ENCODE results near the gene SPTBN4. TPM values are rescaled to one million over a fixed set of nuclear protein-coding genes. Genes with fewer than 3 reads are reported as not detected.
"Not testable (repeated sequence)": the region's sequence is repeated elsewhere in the genome, so short reads cannot be mapped to it uniquely, and the experiment has no call there.

The SPTBN4 gene
- total RNA-seq, 1 experiment from 2014 or later = 6.3 TPM

DNA sequence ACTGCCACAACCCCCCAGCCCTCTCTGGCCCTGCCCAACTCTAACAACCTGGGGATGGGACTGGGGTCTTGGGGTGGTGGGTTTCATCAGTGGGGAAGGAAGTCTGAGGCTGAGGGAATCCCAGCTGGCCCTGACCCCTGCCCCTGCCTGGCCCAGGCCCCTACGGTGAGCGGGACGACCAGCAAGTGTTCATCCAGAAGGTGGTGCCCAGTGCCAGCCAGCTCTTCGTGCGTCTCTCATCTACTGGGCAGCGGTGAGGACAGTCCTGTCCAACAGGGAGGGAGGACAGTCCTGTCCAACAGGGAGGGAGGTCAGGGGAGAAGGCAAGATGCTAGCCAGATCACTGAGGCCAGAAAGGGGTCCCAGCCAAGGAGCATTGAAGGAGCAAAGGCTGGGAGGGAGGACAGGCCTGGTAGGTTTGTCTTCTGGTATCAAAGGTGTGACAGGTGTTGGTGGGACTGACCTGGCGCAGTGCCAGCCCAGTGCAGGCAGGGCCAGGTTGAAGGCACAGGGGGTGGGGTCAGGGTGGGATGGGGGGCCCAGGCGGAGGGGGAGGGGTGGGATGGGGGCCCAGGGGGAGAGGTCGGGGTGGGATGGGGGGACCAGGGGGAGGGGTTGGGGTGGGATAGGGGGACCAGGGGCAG, 122.2 kb downstream of the SPTBN4 start:
- in situ Hi-C loops (cut with HindIII; ENCODE audit: low pct_unique_long_range_greater_than_20kb, low sequenced_read_pairs) = no loop called here
- no peak for DNase-seq (ENCODE audit: low read depth)

DNA sequence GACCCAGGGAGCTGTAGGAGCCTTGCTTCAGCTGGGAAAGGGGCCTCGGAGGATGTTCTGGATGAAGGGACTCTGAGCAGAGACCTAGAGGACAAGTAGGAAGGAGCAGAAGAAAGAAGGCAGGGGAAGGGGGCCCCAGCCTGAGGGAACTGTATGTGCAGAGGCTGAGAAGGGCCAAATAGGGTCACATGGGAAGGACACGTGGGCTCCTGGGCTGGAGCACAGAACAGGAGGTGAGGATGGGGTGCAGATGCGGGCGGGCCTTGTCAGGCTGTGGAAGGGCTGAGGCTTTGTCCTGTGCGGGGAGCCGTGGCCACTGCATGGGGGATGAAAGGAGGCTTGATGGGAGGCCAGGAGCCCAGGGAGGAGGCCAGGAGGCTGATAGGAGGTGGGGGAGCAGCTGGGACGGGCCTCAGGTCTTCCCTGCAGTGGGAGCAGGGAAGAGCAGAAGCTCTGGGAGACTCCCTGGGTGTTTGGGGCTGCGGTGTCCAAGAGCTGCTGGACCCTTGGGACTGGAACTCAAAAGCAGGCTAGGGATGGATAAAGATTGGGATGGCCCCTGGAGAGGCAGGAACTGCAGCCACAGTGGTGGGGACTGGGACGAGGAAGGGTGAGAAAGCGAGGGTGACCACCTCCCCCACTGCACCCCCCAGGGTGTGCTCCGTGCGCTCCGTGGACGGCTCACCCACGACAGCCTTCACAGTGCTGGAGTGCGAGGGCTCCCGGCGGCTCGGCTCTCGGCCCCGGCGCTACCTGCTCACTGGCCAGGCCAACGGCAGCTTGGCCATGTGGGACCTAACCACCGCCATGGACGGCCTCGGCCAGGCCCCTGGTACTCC, 123.0 kb downstream of the SPTBN4 start:
- in situ Hi-C loops (cut with HindIII; ENCODE audit: low pct_unique_long_range_greater_than_20kb, low sequenced_read_pairs) = no loop called here

GRCh38 chr19:40590464-40591265, 123.9 kb downstream of the SPTBN4 start:
- in situ Hi-C loops (cut with HindIII; ENCODE audit: low pct_unique_long_range_greater_than_20kb, low sequenced_read_pairs) = no loop called here
- no peak for DNase-seq (ENCODE audit: low read depth)

More for the DNA sequence above, 123.0 kb downstream of the SPTBN4 start:
- DNase-seq (ENCODE audit: low read depth) = no peak

DNA sequence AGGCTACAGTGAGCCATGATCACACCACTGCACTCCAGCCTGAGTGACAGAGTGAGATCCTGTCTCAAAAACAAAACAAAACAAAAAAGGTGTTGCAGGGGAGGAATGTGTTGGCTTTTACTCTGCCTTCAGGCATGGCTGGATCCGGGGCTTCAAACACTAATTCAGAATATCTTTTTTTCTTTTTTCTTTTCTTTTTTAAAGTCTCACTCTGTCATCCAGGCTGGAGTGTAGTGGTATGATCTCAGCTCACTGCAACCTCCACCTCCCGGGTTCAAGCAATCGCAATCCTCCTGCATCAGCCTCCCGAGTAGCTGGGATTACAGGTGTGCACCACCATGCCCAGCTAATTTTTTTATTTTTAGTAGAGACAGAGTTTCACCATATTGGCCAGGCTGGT, 124.9 kb downstream of the SPTBN4 start:
- DNase-seq (ENCODE audit: low read depth); in situ Hi-C loops (cut with HindIII; ENCODE audit: low pct_unique_long_range_greater_than_20kb, low sequenced_read_pairs): not testable (repeated sequence)

- DNase-seq (ENCODE audit: low read depth) = peak; percentile 81
- in situ Hi-C loops (cut with HindIII; ENCODE audit: low pct_unique_long_range_greater_than_20kb, low sequenced_read_pairs) = no loop called here
Measured at GRCh38 chr19:40592170-40592569, 125.4 kb downstream of the SPTBN4 start.

- in situ Hi-C loops (cut with HindIII; ENCODE audit: low pct_unique_long_range_greater_than_20kb, low sequenced_read_pairs) = no loop called here
- no peak for DNase-seq (ENCODE audit: low read depth)
Measured at GRCh38 chr19:40594255-40594654, 127.5 kb downstream of the SPTBN4 start.

GRCh38 chr19:40594657-40595091, 127.9 kb downstream of the SPTBN4 start:
- in situ Hi-C loops (cut with HindIII; ENCODE audit: low pct_unique_long_range_greater_than_20kb, low sequenced_read_pairs) = no loop called here
- DNase-seq (ENCODE audit: low read depth) = peak; percentile 65

GRCh38 chr19:40596608-40597328, 130.0 kb downstream of the SPTBN4 start:
- DNase-seq (ENCODE audit: low read depth) = peak; percentile 84
- in situ Hi-C loops (cut with HindIII; ENCODE audit: low pct_unique_long_range_greater_than_20kb, low sequenced_read_pairs) = no loop called here

DNA sequence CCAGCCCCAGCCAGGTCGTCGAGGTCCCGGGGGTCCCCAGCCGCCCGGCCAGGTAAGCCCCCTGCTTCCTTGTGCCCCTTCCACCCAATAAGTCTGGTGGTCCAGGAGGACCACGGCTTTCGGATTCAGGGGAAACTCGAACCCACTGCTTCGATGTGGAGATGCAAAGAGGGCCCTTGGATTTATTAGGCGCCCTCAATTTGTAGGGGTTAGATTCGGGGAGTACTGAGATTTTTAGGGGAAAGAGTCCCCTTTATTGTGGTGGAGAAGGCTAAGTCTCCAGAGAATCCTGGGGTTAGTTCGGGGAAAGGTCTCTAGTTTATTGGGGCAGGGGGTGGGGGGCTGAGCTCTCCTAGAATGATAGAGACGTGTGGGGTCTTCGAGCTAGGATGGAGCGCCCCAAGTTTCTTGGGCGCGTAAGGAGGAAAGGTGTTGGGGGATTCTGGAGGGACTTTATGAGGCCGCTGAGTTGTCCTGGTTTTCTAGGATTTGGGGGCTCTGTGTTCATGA, 130.6 kb downstream of the SPTBN4 start:
- in situ Hi-C loops (cut with HindIII; ENCODE audit: low pct_unique_long_range_greater_than_20kb, low sequenced_read_pairs) = no loop called here
- peak; percentile 42 for DNase-seq (ENCODE audit: low read depth)

- in situ Hi-C loops (cut with HindIII; ENCODE audit: low pct_unique_long_range_greater_than_20kb, low sequenced_read_pairs) = no loop called here
- peak; percentile 95 for DNase-seq (ENCODE audit: low read depth)
Measured at GRCh38 chr19:40598121-40598917, 131.5 kb downstream of the SPTBN4 start.

DNA sequence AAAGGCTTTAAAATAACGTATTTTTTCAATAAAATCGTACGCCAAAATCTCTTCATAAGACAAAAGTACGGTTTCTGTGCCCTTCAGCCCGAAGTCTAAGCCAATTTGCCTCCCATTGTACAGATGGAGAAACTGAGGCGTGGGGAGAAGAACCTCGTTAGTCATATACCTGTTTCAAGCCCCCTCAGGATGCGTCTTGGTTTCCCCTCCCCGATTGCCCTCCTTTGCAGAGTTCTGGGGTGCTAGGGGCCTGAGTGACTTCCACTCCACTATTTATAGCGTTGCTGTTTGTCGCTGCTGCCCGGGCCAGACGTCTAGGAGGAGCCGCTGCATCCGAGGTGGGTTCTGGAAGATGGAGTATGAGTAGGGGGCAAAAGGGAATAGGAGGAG, 132.1 kb downstream of the SPTBN4 start:
- in situ Hi-C loops (cut with HindIII; ENCODE audit: low pct_unique_long_range_greater_than_20kb, low sequenced_read_pairs) = no loop called here
- no peak for DNase-seq (ENCODE audit: low read depth)

- in situ Hi-C loops (cut with HindIII; ENCODE audit: low pct_unique_long_range_greater_than_20kb, low sequenced_read_pairs) = no loop called here
Measured at GRCh38 chr19:40599331-40599901, 132.6 kb downstream of the SPTBN4 start.

DNA sequence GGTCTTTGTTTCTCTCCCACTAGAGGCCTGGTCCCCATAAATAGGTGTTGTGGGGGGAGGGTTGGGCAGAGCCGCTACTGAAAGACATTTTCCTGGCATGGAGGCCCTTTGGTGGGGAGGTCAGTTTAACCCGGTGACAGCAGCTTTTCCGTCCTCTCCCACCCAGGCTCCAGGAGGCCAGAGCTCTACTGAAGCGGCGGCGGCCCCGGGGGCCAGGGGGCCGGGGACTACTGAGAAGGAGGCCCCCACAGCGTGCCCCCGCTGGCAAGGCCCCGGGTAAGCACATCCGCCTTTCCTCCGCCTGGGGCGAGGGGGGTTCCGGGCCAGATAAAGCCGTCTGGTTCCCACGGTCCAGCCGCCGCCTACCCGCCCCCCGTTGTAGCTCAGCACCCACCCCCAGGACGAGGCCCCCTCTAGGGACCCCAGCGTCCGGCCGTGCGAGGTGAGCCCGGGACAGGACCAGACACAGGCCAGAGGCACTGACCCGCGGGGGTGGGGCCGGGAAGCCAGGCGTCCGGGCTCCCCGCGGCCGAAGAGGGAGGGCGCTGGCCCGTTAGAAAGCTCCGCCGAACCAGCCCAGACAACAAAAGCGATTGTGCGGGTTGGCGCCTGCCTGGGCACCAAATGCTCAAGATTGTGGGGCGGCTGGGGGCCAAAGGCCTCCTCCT, 133.2 kb downstream of the SPTBN4 start:
- in situ Hi-C loops (cut with HindIII; ENCODE audit: low pct_unique_long_range_greater_than_20kb, low sequenced_read_pairs) = no loop called here
- DNase-seq (ENCODE audit: low read depth) = no peak

More at GRCh38 chr19:40599331-40599901, 132.6 kb downstream of the SPTBN4 start:
- DNase-seq (ENCODE audit: low read depth) = no peak

GRCh38 chr19:40600570-40601133, 133.9 kb downstream of the SPTBN4 start:
- in situ Hi-C loops (cut with HindIII; ENCODE audit: low pct_unique_long_range_greater_than_20kb, low sequenced_read_pairs) = no loop called here
- no peak for DNase-seq (ENCODE audit: low read depth)

DNA sequence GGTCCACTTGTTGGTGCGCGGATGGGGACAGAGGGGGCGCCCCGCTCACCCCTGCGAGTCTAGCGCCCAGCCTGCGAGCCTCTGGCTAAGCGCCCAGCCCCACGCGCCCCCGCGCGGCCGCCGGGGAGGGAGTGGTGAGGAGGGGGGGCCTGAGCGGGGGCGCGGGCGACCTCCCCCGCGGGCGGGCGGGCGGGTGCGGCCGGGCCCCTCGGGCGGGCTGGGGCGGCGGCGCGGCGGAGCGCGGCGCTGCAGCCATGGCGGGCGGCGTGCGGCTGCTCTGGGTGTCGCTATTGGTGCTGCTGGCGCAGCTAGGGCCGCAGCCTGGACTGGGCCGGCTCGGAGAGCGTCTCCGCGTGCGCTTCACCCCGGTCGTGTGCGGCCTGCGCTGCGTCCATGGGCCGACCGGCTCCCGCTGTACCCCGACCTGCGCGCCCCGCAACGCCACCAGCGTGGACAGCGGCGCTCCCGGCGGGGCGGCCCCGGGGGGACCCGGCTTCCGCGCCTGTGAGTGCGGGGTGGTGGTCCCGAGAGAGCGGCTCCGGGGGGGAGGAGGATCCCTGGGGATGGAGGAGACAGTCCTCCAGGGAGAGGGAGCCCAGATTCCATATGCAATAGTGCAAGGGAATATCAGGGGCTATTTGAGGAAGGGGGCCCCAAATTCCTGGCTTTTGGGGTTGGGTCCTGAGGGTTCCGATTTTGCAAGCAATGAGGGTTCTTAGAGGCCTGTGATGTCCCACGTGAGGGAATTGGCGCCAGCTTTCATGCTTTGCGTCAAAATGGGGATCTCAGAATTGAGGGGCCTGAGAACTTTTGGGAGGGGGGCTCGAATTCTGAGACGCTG, 134.6 kb downstream of the SPTBN4 start, which contains the start of gene LTBP4:
LTBP4 (plus strand) TSS at position 236 of the 841 bp plus-strand sequence; CDS start at position 255, 19 bp downstream.
- in situ Hi-C loops (cut with HindIII; ENCODE audit: low pct_unique_long_range_greater_than_20kb, low sequenced_read_pairs) = no loop called here
- DNase-seq (ENCODE audit: low read depth) = no peak

Measured in Caki2 (cell line).